NCI-H524 treated with DMSO at 0.1 percent for 48 hours (cell line): ENCODE measurements around the gene PXMP4.
"Not testable (repeated sequence)": the region's sequence is repeated elsewhere in the genome, so short reads cannot be mapped to it uniquely, and the experiment has no call there.

Experiments
- DNase-seq: peaks from one replicate; lab custom pipeline; 2025; lab: John Stamatoyannopoulos, UW

PXMP4 gene

GRCh38 chr20:33719989-33720709 lies at the start of gene PXMP4:
TSS of gene PXMP4 (minus strand) at chr20:33720310. CDS start at chr20:33720207, 103 bp downstream.
- peak; percentile 100 for DNase-seq

GRCh38 chr20:33769043-33769442 lies 48.9 kb upstream of the PXMP4 start:
- no peak for DNase-seq

- DNase-seq = no peak
These were observed 47.6 kb upstream of the PXMP4 start for GRCh38 chr20:33767777-33768138.

GRCh38 chr20:33766686-33767085 lies 46.6 kb upstream of the PXMP4 start:
- no peak for DNase-seq

- no peak for DNase-seq
These were observed 45.5 kb upstream of the PXMP4 start for GRCh38 chr20:33765592-33765991.

GRCh38 chr20:33765099-33765498 lies 45.0 kb upstream of the PXMP4 start:
- no peak for DNase-seq

- no peak for DNase-seq
These were observed 41.7 kb upstream of the PXMP4 start for GRCh38 chr20:33761698-33762250.

- DNase-seq = no peak
These were observed 37.3 kb upstream of the PXMP4 start for GRCh38 chr20:33757458-33757857.

GRCh38 chr20:33757046-33757445 lies 36.9 kb upstream of the PXMP4 start:
- DNase-seq = no peak

- not testable (repeated sequence) for DNase-seq
These were observed 35.9 kb upstream of the PXMP4 start for GRCh38 chr20:33755936-33756490.

GRCh38 chr20:33753763-33754162 lies 33.7 kb upstream of the PXMP4 start:
- no peak for DNase-seq

GRCh38 chr20:33753143-33753542 lies 33.0 kb upstream of the PXMP4 start:
- DNase-seq = no peak

GRCh38 chr20:33751775-33752174 lies 31.7 kb upstream of the PXMP4 start:
- DNase-seq = no peak

- no peak for DNase-seq
These were observed 26.4 kb upstream of the PXMP4 start for GRCh38 chr20:33746325-33746998.

GRCh38 chr20:33744773-33745385 lies 24.8 kb upstream of the PXMP4 start:
- no peak for DNase-seq

- no peak for DNase-seq
These were observed 24.1 kb upstream of the PXMP4 start for GRCh38 chr20:33744181-33744580.

- DNase-seq = no peak
These were observed 20.1 kb upstream of the PXMP4 start for GRCh38 chr20:33740189-33740588.

- DNase-seq = no peak
These were observed 19.4 kb upstream of the PXMP4 start for GRCh38 chr20:33739493-33739892.

GRCh38 chr20:33736962-33737361 lies 16.9 kb upstream of the PXMP4 start:
- DNase-seq = no peak

GRCh38 chr20:33733654-33734576 lies 13.8 kb upstream of the PXMP4 start:
- no peak for DNase-seq

- peak; percentile 65 for DNase-seq
These were observed 12.3 kb upstream of the PXMP4 start for GRCh38 chr20:33732166-33732970.
